PC-9 (cell line): Measurements from ENCODE around the gene AKR7A2. TPM values are rescaled to one million over a fixed set of nuclear protein-coding genes. Genes with fewer than 3 reads are reported as not detected.

Experiments used
- BruUV-seq: library from RNA; stranded (reverse); fragments of 400-500 nt; replicated peaks from 2 replicates; lab custom pipeline; 2021; lab: Mats Ljungman, UMichigan
- CTCF ChIA-PET: fragments of 300-600 bp; sonication (Branson Sonifier 250); formaldehyde crosslinking; loops from one replicate; lab custom pipeline; 2022; ENCODE audit warnings: antibody characterized with exemption; lab: Charles Lee
- POLR2A ChIA-PET: fragments of 300-600 bp; sonication (Branson Sonifier 250); formaldehyde crosslinking; loops from one replicate; lab custom pipeline; 2022; ENCODE audit warnings: antibody characterized with exemption; ENCODE audit not compliant: unreplicated experiment; lab: Charles Lee
- DNase-seq, 2 experiments: peaks; one replicate each; pipeline versions ENCODE4 v3.0.0 to v3.0.0-alpha.2; 2015 to 2022; ENCODE audit warnings: mixed read lengths in 1 of 2
- H2AFZ ChIP-seq: fragments of 200-600 bp; sonication (generic); 2 replicates; pipeline ENCODE4 v1.8.1; 2017; ENCODE audit warnings: antibody characterized with exemption
- H3F3A ChIP-seq: fragments of 200-600 bp; sonication (generic); 2 replicates; pipeline ENCODE4 v1.8.1; 2017; ENCODE audit warnings: antibody characterized with exemption, mild to moderate bottlenecking, low read depth; ENCODE audit not compliant: insufficient read depth
- H3K27ac ChIP-seq: fragments of 200-600 bp; sonication (generic); 2 replicates; pipeline ENCODE4 v1.6.1; 2016; ENCODE audit warnings: mixed run types
- H3K27me3 ChIP-seq: fragments of 200-600 bp; sonication (generic); 2 replicates; pipeline ENCODE4 v1.6.1; 2016; ENCODE audit warnings: low read depth, mixed run types; ENCODE audit not compliant: insufficient read depth
- H3K36me3 ChIP-seq: fragments of 200-600 bp; sonication (generic); 2 replicates; pipeline ENCODE4 v1.6.1; 2016; ENCODE audit warnings: low read depth, mixed run types
- H3K4me1 ChIP-seq: fragments of 200-600 bp; sonication (generic); replicated peaks from 2 replicates; pipeline ENCODE4 v1.6.1; 2016; ENCODE audit warnings: mixed run types; ENCODE audit not compliant: insufficient read depth
- H3K4me2 ChIP-seq: fragments of 200-600 bp; sonication (generic); 2 replicates; pipeline ENCODE4 v1.6.1; 2017; ENCODE audit warnings: mixed run types
- H3K4me3 ChIP-seq: fragments of 200-600 bp; sonication (generic); 2 replicates; pipeline ENCODE4 v1.6.1; 2016; ENCODE audit warnings: mixed run types
- H3K79me2 ChIP-seq: fragments of 200-600 bp; sonication (generic); 2 replicates; pipeline ENCODE4 v1.6.1; 2017; ENCODE audit warnings: low read depth, mixed run types
- H3K9me2 ChIP-seq: fragments of 200-600 bp; sonication (generic); 2 replicates; pipeline ENCODE4 v1.8.1; 2017; ENCODE audit warnings: mild to moderate bottlenecking; ENCODE audit not compliant: insufficient read depth
- H3K9me3 ChIP-seq: fragments of 200-600 bp; sonication (generic); 2 replicates; pipeline ENCODE4 v1.8.1; 2016; ENCODE audit warnings: low read depth; ENCODE audit not compliant: insufficient read depth
- H4K20me1 ChIP-seq: fragments of 200-600 bp; sonication (generic); 2 replicates; pipeline ENCODE4 v1.8.1; 2017; ENCODE audit not compliant: insufficient read depth
- EZH2 ChIP-seq: fragments of 200-600 bp; sonication (generic); IDR thresholded peaks from 2 replicates; pipeline ENCODE4 v1.8.0; 2017; ENCODE audit warnings: antibody characterized with exemption, low read depth
- intact Hi-C: fragments of 100-400 bp; cut with micrococcal nuclease; formaldehyde crosslinking; loops from one replicate; pipeline ENCODE4 v1.10.0; 2022; ENCODE audit not compliant: unreplicated experiment
- total RNA-seq: library from RNA; stranded (reverse); gene quantifications from 2 replicates; pipeline ENCODE4 v1.2.3, GENCODE V29; 2021
- TF ChIP-seq, protein P1 (sequence below): fragments of 200-600 bp; sonication (generic); conservative IDR thresholded peaks from 2 replicates; pipeline ENCODE4 v1.6.1; 2017; ENCODE audit warnings: mixed run types, antibody characterized with exemption, mild to moderate bottlenecking, moderate library complexity

The AKR7A2 gene
- total RNA-seq, 1 experiment from 2014 or later = 79.6 TPM

DNA sequence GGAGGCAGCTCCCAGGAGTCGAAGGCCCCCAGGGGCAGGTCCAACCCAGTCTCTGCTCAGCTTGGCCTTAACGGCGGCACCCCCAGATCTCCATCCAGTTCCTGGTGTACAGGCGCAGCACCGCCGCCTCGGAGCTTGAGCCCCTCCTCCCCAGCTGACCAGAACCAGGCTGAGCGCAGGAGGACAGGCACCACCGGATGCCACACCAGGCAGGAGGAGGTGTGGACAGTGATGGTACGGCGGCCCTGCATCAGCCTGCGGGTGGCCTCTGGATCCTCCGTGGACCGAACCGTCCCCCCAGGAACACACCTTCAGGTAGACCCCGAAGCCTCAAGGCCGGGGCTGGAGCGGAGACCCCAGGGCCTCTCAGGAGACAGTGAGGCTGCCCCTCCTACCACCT is 16.5 kb upstream of the AKR7A2 start:
- Histone ChIP-seq H3K4me3 (no peak overlapping the region), H3K4me1 (no peaks in the 10 kb centered on the region), H3K4me2 (no peak overlapping the region), H3K27me3 (no peaks in the 10 kb centered on the region), H3K9me3 (no peaks in the 10 kb centered on the region), H4K20me1 (no peaks in the 10 kb centered on the region), H3K9me2 (no peaks in the 10 kb centered on the region), H3K36me3 (no peaks in the 10 kb centered on the region), H3K79me2 (no peaks in the 10 kb centered on the region), H3K27ac (no peak overlapping the region), H3F3A (no peaks in the 10 kb centered on the region), H2AFZ (no peak overlapping the region)
- TF ChIP-seq, protein P1, sequence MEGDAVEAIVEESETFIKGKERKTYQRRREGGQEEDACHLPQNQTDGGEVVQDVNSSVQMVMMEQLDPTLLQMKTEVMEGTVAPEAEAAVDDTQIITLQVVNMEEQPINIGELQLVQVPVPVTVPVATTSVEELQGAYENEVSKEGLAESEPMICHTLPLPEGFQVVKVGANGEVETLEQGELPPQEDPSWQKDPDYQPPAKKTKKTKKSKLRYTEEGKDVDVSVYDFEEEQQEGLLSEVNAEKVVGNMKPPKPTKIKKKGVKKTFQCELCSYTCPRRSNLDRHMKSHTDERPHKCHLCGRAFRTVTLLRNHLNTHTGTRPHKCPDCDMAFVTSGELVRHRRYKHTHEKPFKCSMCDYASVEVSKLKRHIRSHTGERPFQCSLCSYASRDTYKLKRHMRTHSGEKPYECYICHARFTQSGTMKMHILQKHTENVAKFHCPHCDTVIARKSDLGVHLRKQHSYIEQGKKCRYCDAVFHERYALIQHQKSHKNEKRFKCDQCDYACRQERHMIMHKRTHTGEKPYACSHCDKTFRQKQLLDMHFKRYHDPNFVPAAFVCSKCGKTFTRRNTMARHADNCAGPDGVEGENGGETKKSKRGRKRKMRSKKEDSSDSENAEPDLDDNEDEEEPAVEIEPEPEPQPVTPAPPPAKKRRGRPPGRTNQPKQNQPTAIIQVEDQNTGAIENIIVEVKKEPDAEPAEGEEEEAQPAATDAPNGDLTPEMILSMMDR = no peak
- TF ChIP-seq EZH2 = no peak
- CTCF ChIA-PET = interaction anchor here (0.7 kb wide), 1 partner anchor 8 kb away, joined by 6 read pairs; no protein-coding TSS in a partner anchor
- DNase-seq = no peak
- BruUV-seq = no TSS peak
- POLR2A ChIA-PET = no interaction called here
- intact Hi-C loops = no loop called here

DNA sequence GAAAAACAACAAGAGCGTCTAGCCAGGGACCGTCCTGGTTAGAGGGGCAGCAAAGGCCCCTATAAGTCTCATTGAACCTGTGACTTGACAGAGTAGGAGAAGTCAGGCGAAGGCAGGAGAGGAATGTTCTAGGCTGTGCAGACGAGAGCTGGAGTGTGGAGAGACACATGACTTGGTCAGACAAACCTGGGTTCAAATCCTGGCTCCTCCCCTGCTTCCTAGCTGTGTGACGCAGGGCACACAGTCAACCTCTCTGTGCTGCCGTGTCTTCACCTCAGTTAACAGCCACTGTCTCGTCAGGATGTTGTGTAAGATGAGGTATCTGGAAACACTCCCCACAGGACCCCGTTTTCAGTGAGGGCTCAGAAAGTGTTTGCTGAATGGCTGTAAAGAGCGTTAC is 15.8 kb upstream of the AKR7A2 start:
- BruUV-seq = no TSS peak
- ChIA-PET CTCF (no interaction called here), POLR2A (no interaction called here)
- Histone ChIP-seq H3K4me1 (no peaks in the 10 kb centered on the region), H3K4me2 (no peak overlapping the region), H3K9me3 (no peaks in the 10 kb centered on the region), H3K9me2 (no peaks in the 10 kb centered on the region), H3K36me3 (no peaks in the 10 kb centered on the region), H2AFZ (no peak overlapping the region), H3K27ac (no peak overlapping the region), H3K79me2 (no peaks in the 10 kb centered on the region), H3K27me3 (no peaks in the 10 kb centered on the region), H4K20me1 (no peaks in the 10 kb centered on the region), H3K4me3 (no peak overlapping the region), H3F3A (no peaks in the 10 kb centered on the region)
- TF ChIP-seq, protein P1 = no peak
- no peak for DNase-seq
- intact Hi-C loops = no loop called here

DNA sequence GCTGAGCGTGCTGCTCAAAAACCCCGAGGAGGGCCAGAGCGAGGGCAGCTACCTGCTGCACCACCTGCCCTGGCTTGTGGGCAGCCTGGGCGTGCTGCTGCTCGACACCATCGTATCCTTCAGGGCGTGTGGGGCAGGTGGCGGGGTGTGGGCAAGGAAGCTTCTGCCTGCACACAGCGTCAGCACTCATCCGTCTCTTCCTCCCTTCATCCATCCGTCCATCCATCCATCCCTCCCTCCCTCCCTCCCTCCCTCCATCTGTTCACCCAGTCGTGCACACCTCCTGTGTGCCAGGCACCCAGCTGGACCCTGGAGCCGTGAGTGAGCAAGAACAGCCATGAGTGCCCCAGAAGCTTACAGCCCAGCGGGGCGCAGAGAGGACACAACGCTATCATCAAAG is 15.4 kb upstream of the AKR7A2 start:
- H3F3A ChIP-seq = no peaks in the 10 kb centered on the region
- H3K36me3 ChIP-seq = no peaks in the 10 kb centered on the region
- no peak overlapping the region for H3K4me2 ChIP-seq
- no peaks in the 10 kb centered on the region for H4K20me1 ChIP-seq
- no peaks in the 10 kb centered on the region for H3K27me3 ChIP-seq
- ChIA-PET POLR2A (no interaction called here), CTCF (no interaction called here)
- H3K4me1 ChIP-seq = no peaks in the 10 kb centered on the region
- no peaks in the 10 kb centered on the region for H3K9me3 ChIP-seq
- no peak overlapping the region for H3K4me3 ChIP-seq
- H3K79me2 ChIP-seq = no peaks in the 10 kb centered on the region
- TF ChIP-seq, protein P1 = no peak
- intact Hi-C loops = no loop called here
- no peaks in the 10 kb centered on the region for H3K9me2 ChIP-seq
- no peak overlapping the region for H2AFZ ChIP-seq
- no peak overlapping the region for H3K27ac ChIP-seq
- DNase-seq = no peak
- BruUV-seq = no TSS peak
